Adrenal gland (tissue), 12 donors: Measurements from ENCODE around the gene SH3GLB2. TPM values are rescaled to one million over a fixed set of nuclear protein-coding genes. Genes with fewer than 3 reads are reported as not detected.

ENCODE experiments used
- DNase-seq, 7 donors: peaks; one replicate each; pipeline ENCODE4 v3.0.0-alpha.2; 2019 to 2020
- H3K27ac ChIP-seq, 5 donors: fragments of 200-600 bp; sonication (generic) in 4 of 5; 1 replicate in 3 of 5; 2 replicates in 2 of 5; pipeline versions ENCODE4 v1.5.1 to v1.8.0; 2016 to 2020; ENCODE audit warnings: mild to moderate bottlenecking in 1 of 5
- H3K27me3 ChIP-seq: fragments of 200-600 bp; 2 replicates; pipeline ENCODE4 v1.8.0; 2021
- H3K36me3 ChIP-seq, 2 donors: fragments of 200-600 bp; replicated peaks in 1 of 2; 1 replicate in 1 of 2; 2 replicates in 1 of 2; pipeline versions ENCODE4 v1.5.1 to v1.8.0; 2018 to 2022
- H3K4me1 ChIP-seq, 2 donors: fragments of 200-600 bp; replicated peaks in 1 of 2; 1 replicate in 1 of 2; 2 replicates in 1 of 2; pipeline versions ENCODE4 v1.5.1 to v1.8.0; 2018 to 2021
- H3K4me3 ChIP-seq, 4 donors: fragments of 200-600 bp; sonication (generic) in 3 of 4; one replicate each; pipeline ENCODE4 v1.5.1; 2016 to 2018
- H3K9me3 ChIP-seq, 3 donors: fragments of 200-600 bp; sonication (generic) in 1 of 3; replicated peaks in 1 of 3; 1 replicate in 2 of 3; 2 replicates in 1 of 3; pipeline versions ENCODE4 v1.5.1 to v1.8.0; 2016 to 2021
- POLR2A ChIP-seq, 2 donors: fragments of 450-650 bp; IDR thresholded peaks; one replicate each; pipeline ENCODE4 v1.6.1; 2017; ENCODE audit warnings: antibody characterized with exemption in 2 of 2, mild to moderate bottlenecking in 2 of 2, moderate library complexity in 1 of 2
- WGBS, 4 donors: extraction: QIAGEN DNeasy Blood & Tissue Kit in 2 of 4; methylation state at CpG; one replicate each; pipeline versions ENCODE4 v1.1.5 to v1.1.7; 2013 to 2017; 5-methylcytosine and 5-hydroxymethylcytosine counted together
- intact Hi-C, 2 donors: fragments of 100-400 bp; cut with DNase I; formaldehyde crosslinking; loops; one replicate each; pipeline versions ENCODE4 v1.14.1 to v1.15.0; 2022 to 2023
- polyA plus RNA-seq, 3 donors: library from polyadenylated mRNA; stranded (reverse); fragments of 200-250 nt in 2 of 3; fragments of 350-450 nt in 1 of 3; fragmentation: Illumina TruSeq in 1 of 3; extraction: RNeasy Lipid Tissue Mini Kit (QIAGEN cat#74804) in 1 of 3; gene quantifications; one replicate each; pipeline ENCODE4 v1.2.3, GENCODE V29; 2013 to 2014
- total RNA-seq, 9 donors: library from RNA; depleted of rRNA in 4 of 9; stranded (reverse); fragments of >200 nt in 4 of 9; fragments of 120-200 nt in 1 of 9; fragmentation: NEBNext Ultra II Directional in 1 of 9; extraction: Animal tissue kit (Norgen Biotek cat#: 25700) in 1 of 9; gene quantifications; one replicate each; pipeline versions ENCODE4 v1.1.0 to v1.2.4, GENCODE V29; 2013 to 2023
- TF ChIP-seq, protein P1 (sequence below), 6 experiments: fragments of 450-650 bp in 4 of 6; fragments of 200-600 bp in 2 of 6; sonication (generic) in 1 of 6; IDR thresholded peaks; 1 replicate in 5 of 6; 2 replicates in 1 of 6; pipeline versions ENCODE4 v1.5.1 to v1.8.0; 2016 to 2021; ENCODE audit warnings: antibody characterized with exemption in 6 of 6, mild to moderate bottlenecking in 2 of 6, moderate library complexity in 1 of 6
- donor health status: healthy with polysubstance abuse.
- donor health status: Bipolar disorder and iron deficiency.
- donor health status: DM: yes; HTN: yes; CAD: no.
- donor health status: DM: no; HTN: no; CAD: no.
- donor health status: DM: no; HTN: no; CAD: no.
- donor health status: DM: yes; HTN: yes; CAD: no.

The SH3GLB2 gene
- total and polyA plus RNA-seq, 12 donors = 26.1 to 301 (median 112) TPM

DNA sequence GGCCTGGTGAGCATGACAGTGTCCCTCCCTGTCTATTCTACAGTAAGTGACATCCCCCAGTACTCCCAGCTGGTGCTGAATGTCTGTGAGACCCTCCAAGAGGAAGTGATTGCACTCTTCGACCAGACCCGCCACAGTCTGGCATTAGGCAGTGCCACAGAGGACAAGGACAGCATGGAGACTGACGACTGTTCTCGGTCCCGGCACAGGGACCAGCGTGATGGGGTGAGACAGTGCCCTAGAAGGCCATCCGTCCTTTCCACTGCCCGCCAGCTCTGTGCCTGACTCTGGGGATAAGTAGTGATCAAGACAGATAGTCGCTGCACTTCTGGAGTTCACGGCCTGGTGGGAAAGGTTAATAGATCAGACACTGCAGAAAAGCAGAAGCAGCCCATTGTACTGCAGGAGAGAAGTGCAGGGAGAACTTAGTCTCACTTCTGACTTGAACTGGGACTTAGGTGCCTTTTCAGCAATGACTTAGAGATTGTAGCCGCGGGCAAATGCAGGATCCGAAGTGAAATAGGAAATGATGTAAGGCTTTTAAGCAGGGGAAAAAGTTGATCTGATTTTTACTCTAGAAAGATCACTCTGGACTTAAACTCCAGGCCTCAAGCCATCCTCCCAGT, 28.4 kb downstream of the SH3GLB2 start:
- TF ChIP-seq POLR2A (IDR thresholded peaks at IDR 0.05) = no peak
- TF ChIP-seq, protein P1, sequence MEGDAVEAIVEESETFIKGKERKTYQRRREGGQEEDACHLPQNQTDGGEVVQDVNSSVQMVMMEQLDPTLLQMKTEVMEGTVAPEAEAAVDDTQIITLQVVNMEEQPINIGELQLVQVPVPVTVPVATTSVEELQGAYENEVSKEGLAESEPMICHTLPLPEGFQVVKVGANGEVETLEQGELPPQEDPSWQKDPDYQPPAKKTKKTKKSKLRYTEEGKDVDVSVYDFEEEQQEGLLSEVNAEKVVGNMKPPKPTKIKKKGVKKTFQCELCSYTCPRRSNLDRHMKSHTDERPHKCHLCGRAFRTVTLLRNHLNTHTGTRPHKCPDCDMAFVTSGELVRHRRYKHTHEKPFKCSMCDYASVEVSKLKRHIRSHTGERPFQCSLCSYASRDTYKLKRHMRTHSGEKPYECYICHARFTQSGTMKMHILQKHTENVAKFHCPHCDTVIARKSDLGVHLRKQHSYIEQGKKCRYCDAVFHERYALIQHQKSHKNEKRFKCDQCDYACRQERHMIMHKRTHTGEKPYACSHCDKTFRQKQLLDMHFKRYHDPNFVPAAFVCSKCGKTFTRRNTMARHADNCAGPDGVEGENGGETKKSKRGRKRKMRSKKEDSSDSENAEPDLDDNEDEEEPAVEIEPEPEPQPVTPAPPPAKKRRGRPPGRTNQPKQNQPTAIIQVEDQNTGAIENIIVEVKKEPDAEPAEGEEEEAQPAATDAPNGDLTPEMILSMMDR (IDR thresholded peaks at IDR 0.05) = no peak
- H3K27me3 ChIP-seq = no peaks in the 10 kb centered on the region
- DNase-seq = no peak
- no peak overlapping the region for H3K4me3 ChIP-seq
- 81 to 84% (median 82%) methylated on average over 8 to 13 of the region's 13 CpGs for WGBS, 4 donors
- H3K9me3 ChIP-seq = no peaks in the 10 kb centered on the region
- H3K27ac ChIP-seq = no peak overlapping the region
- intact Hi-C loops = no loop called here
- peaks cover 0 to 6% of the 10 kb centered on the region in 2 donors for H3K4me1 ChIP-seq
- H3K36me3 ChIP-seq = peaks cover 0 to 89% of the 10 kb centered on the region in 2 donors

DNA sequence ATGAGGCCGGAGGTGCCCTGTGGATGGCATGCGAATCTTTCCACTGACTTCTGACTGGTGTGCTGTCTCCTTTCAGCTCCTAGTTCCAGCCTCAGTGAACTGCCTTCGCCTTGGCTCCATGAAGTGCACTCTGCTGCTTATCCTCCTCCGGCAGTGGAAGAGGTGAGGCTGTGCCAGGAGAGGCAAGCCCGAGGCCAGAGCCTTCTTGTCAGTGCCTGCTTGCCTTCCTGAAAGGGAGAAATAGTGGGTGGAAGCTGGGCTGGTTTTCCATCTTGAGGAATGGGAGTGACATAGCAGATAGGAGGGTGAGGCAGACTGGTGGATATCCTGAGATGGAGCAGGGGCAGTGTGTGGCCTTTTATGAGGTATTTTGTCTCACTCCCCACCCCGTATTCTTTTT, 29.7 kb downstream of the SH3GLB2 start:
- no peak overlapping the region for H3K4me3 ChIP-seq
- TF ChIP-seq, protein P1 (IDR thresholded peaks at IDR 0.05) = no peak
- TF ChIP-seq POLR2A (IDR thresholded peaks at IDR 0.05) = no peak
- WGBS, 4 donors = 86 to 97% (median 92%) methylated on average over 6 of the region's 6 CpGs
- no peaks in the 10 kb centered on the region for H3K9me3 ChIP-seq
- no peak for DNase-seq
- H3K27ac ChIP-seq = no peak overlapping the region
- H3K27me3 ChIP-seq = no peaks in the 10 kb centered on the region
- peaks cover 0 to 97% of the 10 kb centered on the region in 2 donors for H3K36me3 ChIP-seq
- no peaks in the 10 kb centered on the region for H3K4me1 ChIP-seq
- intact Hi-C loops = no loop called here

DNA sequence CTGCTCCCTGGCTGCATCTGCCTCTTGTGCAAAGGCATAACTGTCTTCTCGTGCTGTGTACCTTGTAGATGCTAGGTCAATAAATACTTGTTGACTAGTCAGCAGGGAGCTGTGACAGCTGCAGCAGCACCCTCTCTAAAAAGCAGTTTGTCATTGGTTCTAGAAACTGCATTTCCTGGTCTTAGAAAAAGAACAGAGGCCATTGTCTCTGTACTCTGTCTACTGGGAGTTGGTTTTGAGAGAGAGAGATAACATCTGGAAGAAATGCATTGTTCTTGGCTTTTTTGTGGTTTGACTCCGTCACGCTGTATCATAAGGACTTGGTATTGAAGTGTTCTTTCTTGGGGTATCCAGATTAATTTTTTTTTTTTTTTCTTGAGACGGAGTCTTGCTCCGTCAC, 32.3 kb downstream of the SH3GLB2 start:
- H3K4me3 ChIP-seq = no peak overlapping the region
- H3K36me3 ChIP-seq = peaks cover 0 to 95% of the 10 kb centered on the region in 2 donors
- no peak overlapping the region for H3K27ac ChIP-seq
- no peaks in the 10 kb centered on the region for H3K4me1 ChIP-seq
- H3K27me3 ChIP-seq = no peaks in the 10 kb centered on the region
- DNase-seq = no peak
- WGBS, 4 donors = 88 to 95% (median 93%) methylated on average over 5 of the region's 5 CpGs
- intact Hi-C loops = no loop called here
- H3K9me3 ChIP-seq = no peaks in the 10 kb centered on the region
- TF ChIP-seq, protein P1 (IDR thresholded peaks at IDR 0.05) = no peak
- TF ChIP-seq POLR2A (IDR thresholded peaks at IDR 0.05) = no peak

DNA sequence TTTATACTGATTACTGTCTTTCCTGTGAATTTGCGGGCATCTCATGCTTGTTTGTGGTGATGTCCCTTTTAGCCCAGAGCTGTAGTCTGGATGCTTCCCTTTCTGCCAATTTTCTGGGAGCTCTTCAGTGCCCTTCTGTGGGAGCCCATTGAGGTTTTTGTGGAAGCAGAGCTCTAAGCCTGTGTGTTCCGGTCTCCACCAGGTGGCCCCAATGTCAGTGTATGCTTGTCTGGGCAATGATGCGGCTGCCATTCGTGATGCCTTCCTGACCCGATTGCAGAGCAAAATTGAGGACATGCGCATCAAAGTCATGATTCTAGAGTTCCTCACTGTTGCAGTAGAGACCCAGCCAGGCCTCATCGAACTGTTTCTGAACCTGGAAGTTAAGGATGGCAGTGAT, 35.1 kb downstream of the SH3GLB2 start:
- H3K36me3 ChIP-seq = peaks cover 0 to 92% of the 10 kb centered on the region in 2 donors
- no peaks in the 10 kb centered on the region for H3K9me3 ChIP-seq
- H3K4me3 ChIP-seq = no peak overlapping the region
- no peak for TF ChIP-seq POLR2A (IDR thresholded peaks at IDR 0.05)
- TF ChIP-seq, protein P1 (IDR thresholded peaks at IDR 0.05) = peak in 5 of 6 experiments; percentile 38 to 45 (median 40)
- intact Hi-C loops = no loop called here
- WGBS, 4 donors = 58 to 61% (median 61%) methylated on average over 5 to 7 of the region's 7 CpGs
- H3K4me1 ChIP-seq = no peaks in the 10 kb centered on the region
- no peaks in the 10 kb centered on the region for H3K27me3 ChIP-seq
- DNase-seq = peak in 5 of 7 donors; percentile 26 to 82 (median 59)
- H3K27ac ChIP-seq = no peak overlapping the region
